CD14-positive monocyte (primary cell): Measurements from ENCODE around the gene BRSK2. TPM values are rescaled to one million over a fixed set of nuclear protein-coding genes. Genes with fewer than 3 reads are reported as not detected.

Source experiments
- DNase-seq, 3 donors: peaks; one replicate each; pipeline ENCODE4 v3.0.0-alpha.2; 2011 to 2022
- H2AFZ ChIP-seq: 2 replicates; pipeline ENCODE4 v1.6.0; 2012; ENCODE audit warnings: mild to moderate bottlenecking, low read depth, low read length, inconsistent platforms; ENCODE audit not compliant: insufficient read depth, poor library complexity, severe bottlenecking
- H3K27ac ChIP-seq, 2 donors: 1 replicate in 1 of 2; 2 replicates in 1 of 2; pipeline ENCODE4 v1.5.1; 2012 to 2013; ENCODE audit warnings: low read length in 2 of 2, control low read depth in 1 of 2, inconsistent platforms in 1 of 2, low read depth in 1 of 2, mild to moderate bottlenecking in 1 of 2
- H3K27me3 ChIP-seq, 2 donors: one replicate each; pipeline versions ENCODE4 v1.6.0 to v1.6.1; 2011 to 2013; ENCODE audit warnings: low read length in 2 of 2; ENCODE audit not compliant: control insufficient read depth in 2 of 2, insufficient read depth in 2 of 2
- H3K36me3 ChIP-seq, 2 donors: replicated peaks in 1 of 2; 1 replicate in 1 of 2; 2 replicates in 1 of 2; pipeline versions ENCODE4 v1.5.1 to v1.6.1; 2012 to 2013; ENCODE audit warnings: low read length in 2 of 2, control low read depth in 1 of 2, inconsistent platforms in 1 of 2, mild to moderate bottlenecking in 1 of 2; ENCODE audit not compliant: insufficient read depth in 2 of 2, control insufficient read depth in 1 of 2
- H3K4me1 ChIP-seq, 2 donors: 1 replicate in 1 of 2; 2 replicates in 1 of 2; pipeline versions ENCODE4 v1.5.1 to v1.6.1; 2012 to 2013; ENCODE audit warnings: low read length in 2 of 2, control low read depth in 1 of 2, inconsistent platforms in 1 of 2, mild to moderate bottlenecking in 1 of 2, moderate library complexity in 1 of 2; ENCODE audit not compliant: insufficient read depth in 2 of 2, control insufficient read depth in 1 of 2
- H3K4me2 ChIP-seq: replicated peaks from 2 replicates; pipeline ENCODE3; 2012; ENCODE audit warnings: low read length, moderate library complexity, mild to moderate bottlenecking; ENCODE audit not compliant: poor library complexity, severe bottlenecking; ENCODE audit errors: extremely low read depth
- H3K4me3 ChIP-seq, 3 experiments: fragments of 200-600 bp in 1 of 3; sonication (generic) in 1 of 3; replicated peaks in 1 of 3; 1 replicate in 2 of 3; 2 replicates in 1 of 3; pipeline ENCODE4 v1.5.1; 2011 to 2013; ENCODE audit warnings: low read length in 3 of 3, mild to moderate bottlenecking in 3 of 3, control low read depth in 2 of 3, low read depth in 2 of 3, inconsistent platforms in 1 of 3, moderate library complexity in 1 of 3
- H3K79me2 ChIP-seq: 2 replicates; pipeline ENCODE4 v1.6.0; 2012; ENCODE audit warnings: mild to moderate bottlenecking, control low read depth, inconsistent platforms, low read length, moderate library complexity; ENCODE audit not compliant: insufficient read depth
- H3K9ac ChIP-seq: 2 replicates; pipeline ENCODE4 v1.6.0; 2017; ENCODE audit warnings: low read length, mild to moderate bottlenecking; ENCODE audit not compliant: insufficient read depth, poor library complexity, severe bottlenecking
- H3K9me3 ChIP-seq, 2 donors: replicated peaks in 1 of 2; 1 replicate in 1 of 2; 2 replicates in 1 of 2; pipeline versions ENCODE4 v1.5.1 to v1.6.1; 2012 to 2013; ENCODE audit warnings: low read length in 2 of 2, control low read depth in 1 of 2; ENCODE audit not compliant: control insufficient read depth in 1 of 2, insufficient read depth in 1 of 2
- H4K20me1 ChIP-seq: 2 replicates; pipeline ENCODE4 v1.6.0; 2012; ENCODE audit warnings: mild to moderate bottlenecking, low read length, control low read depth, moderate library complexity; ENCODE audit not compliant: insufficient read depth
- H3K27ac Mint-ChIP-seq, 7 donors: one replicate each; pipeline ENCODE4 v1.8.0; 2020; ENCODE audit warnings: mild to moderate bottlenecking in 7 of 7, mixed read lengths in 7 of 7, moderate library complexity in 6 of 7, inconsistent platforms in 2 of 7
- H3K27me3 Mint-ChIP-seq, 3 donors: one replicate each; pipeline ENCODE4 v1.8.0; 2021 to 2022; ENCODE audit warnings: low read depth in 3 of 3, mild to moderate bottlenecking in 3 of 3, mixed read lengths in 3 of 3, moderate library complexity in 3 of 3, inconsistent platforms in 1 of 3
- H3K36me3 Mint-ChIP-seq, 2 donors: one replicate each; pipeline ENCODE4 v1.8.0; 2020; ENCODE audit warnings: mixed read lengths in 2 of 2, inconsistent platforms in 1 of 2, mild to moderate bottlenecking in 1 of 2
- H3K4me1 Mint-ChIP-seq: one replicate; pipeline ENCODE4 v1.8.0; 2020; ENCODE audit warnings: mild to moderate bottlenecking, mixed read lengths
- H3K4me3 Mint-ChIP-seq, 2 donors: one replicate each; pipeline ENCODE4 v1.8.0; 2020; ENCODE audit warnings: mild to moderate bottlenecking in 2 of 2, mixed read lengths in 2 of 2, moderate library complexity in 1 of 2
- H3K9me3 Mint-ChIP-seq, 7 donors: one replicate each; pipeline ENCODE4 v1.8.0; 2020 to 2022; ENCODE audit warnings: mixed read lengths in 7 of 7, mild to moderate bottlenecking in 6 of 7, moderate library complexity in 6 of 7, inconsistent platforms in 2 of 7
- CTCF ChIP-seq: fragments of 200-600 bp; IDR thresholded peaks from one replicate; pipeline ENCODE4 v1.8.0; 2022; ENCODE audit warnings: antibody characterized with exemption, mild to moderate bottlenecking
- WGBS: methylation state at CpG from one replicate; pipeline ENCODE4 v1.1.5; 2013; ENCODE audit warnings: missing lambda C conversion rate; ENCODE audit not compliant: insufficient coverage; 5-methylcytosine and 5-hydroxymethylcytosine counted together
- intact Hi-C, 2 donors: fragments of 100-400 bp; cut with micrococcal nuclease; formaldehyde crosslinking; loops; one replicate each; pipeline versions ENCODE4 v1.15.0 to v1.15.1; 2023
- polyA plus RNA-seq, 3 donors: library from polyadenylated mRNA; depleted of rRNA in 1 of 3; unstranded in 2 of 3; stranded (reverse) in 1 of 3; fragments of 300-500 nt in 2 of 3; fragments of >200 nt in 1 of 3; fragmentation: Illumina TruSeq in 2 of 3; gene quantifications; 1 replicate in 2 of 3; 2 replicates in 1 of 3; pipeline ENCODE4 v1.2.3, GENCODE V29; 2012 to 2021

The BRSK2 gene
- polyA plus RNA-seq, 3 donors, result 0.13 TPM; not detected in 2

GRCh38 chr11:1497600-1497999, 107.9 kb downstream of the BRSK2 start:
- Mint-ChIP-seq H3K9me3 (peaks cover 0 to 9% (median 3%) of the 10 kb centered on the region in 7 donors), H3K27ac (peak overlapping the region in 1 of 7 donors; percentile 2), H3K27me3 (peaks cover 0 to 4% (median 0%) of the 10 kb centered on the region in 3 donors), H3K4me1 (peaks cover 22% of the 10 kb centered on the region), H3K36me3 (peaks cover 20 to 33% of the 10 kb centered on the region in 2 donors), H3K4me3 (no peak overlapping the region)
- no peak overlapping the region for H3K4me3 ChIP-seq
- no peaks in the 10 kb centered on the region for H3K27me3 ChIP-seq
- peaks cover 100% of the 10 kb centered on the region for H4K20me1 ChIP-seq
- H3K4me2 ChIP-seq, result no peak overlapping the region
- DNase-seq, result no peak
- no peaks in the 10 kb centered on the region for H3K9me3 ChIP-seq
- H3K4me1 ChIP-seq, result peaks cover 5 to 13% of the 10 kb centered on the region in 2 donors
- H3K79me2 ChIP-seq, result peaks cover 86% of the 10 kb centered on the region
- peaks cover 6 to 25% of the 10 kb centered on the region in 2 donors for H3K36me3 ChIP-seq
- H2AFZ ChIP-seq, result no peak overlapping the region
- H3K9ac ChIP-seq, result no peak overlapping the region
- intact Hi-C loops, result no loop called here
- WGBS, result 83% methylated on average over 2 of the region's 5 CpGs
- no peak for TF ChIP-seq CTCF
- H3K27ac ChIP-seq, result no peak overlapping the region

GRCh38 chr11:1498262-1498661, 108.5 kb downstream of the BRSK2 start:
- Mint-ChIP-seq H3K27ac (peak overlapping the region in 1 of 7 donors; percentile 23), H3K4me3 (no peak overlapping the region), H3K9me3 (peaks cover 0 to 9% (median 3%) of the 10 kb centered on the region in 7 donors), H3K27me3 (peaks cover 0 to 4% (median 0%) of the 10 kb centered on the region in 3 donors), H3K4me1 (peaks cover 22% of the 10 kb centered on the region), H3K36me3 (peaks cover 20 to 37% of the 10 kb centered on the region in 2 donors)
- Histone ChIP-seq H3K27me3 (no peaks in the 10 kb centered on the region), H4K20me1 (peaks cover 100% of the 10 kb centered on the region), H3K79me2 (peaks cover 85% of the 10 kb centered on the region), H3K4me3 (no peak overlapping the region), H3K9ac (no peak overlapping the region), H3K9me3 (no peaks in the 10 kb centered on the region), H3K36me3 (peaks cover 6 to 25% of the 10 kb centered on the region in 2 donors), H3K27ac (no peak overlapping the region), H3K4me2 (no peak overlapping the region), H2AFZ (no peak overlapping the region), H3K4me1 (peaks cover 5 to 13% of the 10 kb centered on the region in 2 donors)
- no peak for TF ChIP-seq CTCF
- DNase-seq, result no peak
- WGBS, result 96% methylated on average over 13 of the region's 13 CpGs
- intact Hi-C loops, result no loop called here
